K562 (cell line): ENCODE measurements around the gene TOMM6. TPM values are rescaled to one million over a fixed set of nuclear protein-coding genes. Genes with fewer than 3 reads are reported as not detected.

ENCODE experiments used
- ATAC-seq: fragments of 200-7000 bp; cut with Tn5 transposase; 3 replicates; pipeline ENCODE4 v1.9.1; 2020; ENCODE audit warnings: moderate library complexity
- BruUV-seq: library from RNA; stranded (reverse); fragments of 400-500 nt; replicated peaks from 2 replicates; lab custom pipeline; 2021; lab: Mats Ljungman, UMichigan
- CTCF ChIA-PET: fragments of 300-600 bp; formaldehyde crosslinking; extraction: SDS; loops from one replicate; lab custom pipeline; 2021; ENCODE audit warnings: low intra/inter-chr PET ratio; lab: Yijun Ruan, JAX
- POLR2A ChIA-PET: fragments of 300-600, 350-650 bp; sonication (Branson Sonifier 250); formaldehyde crosslinking; extraction: SDS; loops from one replicate; lab custom pipeline; 2021; ENCODE audit warnings: antibody characterized with exemption, inconsistent platforms; lab: Yijun Ruan, JAX
- DNase-seq, 4 experiments: peaks; one replicate each; pipeline versions ENCODE4 v3.0.0 to v3.0.0-alpha.2; 2011 to 2018; ENCODE audit warnings: low spot score in 3 of 4, mixed read lengths in 3 of 4; ENCODE audit errors: extremely low read depth in 1 of 4
- FAIRE-seq: peaks from 2 replicates; lab custom pipeline; 2011; peaks lifted over from hg19 to GRCh38; lab: Jason Lieb, UNC
- H2AFZ ChIP-seq: 2 replicates; pipeline ENCODE4 v1.6.0; 2011; ENCODE audit warnings: low read depth, low read length, control low read depth, inconsistent platforms
- H3K27ac ChIP-seq: fragments of 200-600 bp; 3 replicates; pipeline ENCODE4 v1.8.0; 2011; ENCODE audit warnings: low read depth, mild to moderate bottlenecking, control low read depth, inconsistent platforms, low read length, moderate library complexity, mixed read lengths; ENCODE audit errors: extremely low read depth
- H3K27me3 ChIP-seq, 2 experiments: fragments of 300-600 bp in 1 of 2; 2 replicates in 1 of 2; 3 replicates in 1 of 2; pipeline versions ENCODE4 v1.6.0 to v1.8.0; 2011; ENCODE audit warnings: inconsistent platforms in 2 of 2, low read length in 2 of 2, mild to moderate bottlenecking in 1 of 2, mixed read lengths in 1 of 2, moderate library complexity in 1 of 2; ENCODE audit not compliant: control insufficient read depth in 2 of 2, insufficient read depth in 2 of 2
- H3K36me3 ChIP-seq: fragments of 300-600 bp; 3 replicates; pipeline ENCODE4 v1.8.0; 2011; ENCODE audit warnings: mild to moderate bottlenecking, low read length, inconsistent platforms; ENCODE audit not compliant: control insufficient read depth, insufficient read depth
- H3K4me1 ChIP-seq, 2 experiments: fragments of 200-600 bp in 1 of 2; replicated peaks in 1 of 2; 2 replicates in 1 of 2; 3 replicates in 1 of 2; pipeline versions ENCODE4 v1.5.1 to v1.8.0; 2011; ENCODE audit warnings: inconsistent platforms in 2 of 2, low read length in 2 of 2, mild to moderate bottlenecking in 1 of 2, mixed read lengths in 1 of 2, moderate library complexity in 1 of 2; ENCODE audit not compliant: control insufficient read depth in 2 of 2, insufficient read depth in 2 of 2
- H3K4me2 ChIP-seq: 2 replicates; pipeline ENCODE4 v1.6.1; 2011; ENCODE audit warnings: low read length, control low read depth, inconsistent platforms, mixed read lengths; ENCODE audit not compliant: insufficient read depth
- H3K4me3 ChIP-seq: fragments of 200-600 bp; sonication (generic), shearing (Covaris generic); 2 replicates; pipeline ENCODE4 v1.5.1; 2016; ENCODE audit warnings: control low read depth, inconsistent platforms
- H3K79me2 ChIP-seq: fragments of 200-600 bp; 3 replicates; pipeline ENCODE4 v1.8.0; 2011; ENCODE audit warnings: low read length, inconsistent platforms; ENCODE audit not compliant: control insufficient read depth, insufficient read depth
- H3K9ac ChIP-seq, 2 experiments: 2 replicates each; pipeline versions ENCODE4 v1.6.0 to v1.6.1; 2011; ENCODE audit warnings: low read depth in 2 of 2, low read length in 2 of 2, control low read depth in 1 of 2, inconsistent platforms in 1 of 2, mild to moderate bottlenecking in 1 of 2, mixed read lengths in 1 of 2; ENCODE audit not compliant: insufficient read depth in 1 of 2
- H3K9me1 ChIP-seq: one replicate; pipeline ENCODE4 v1.6.0; 2011; ENCODE audit warnings: inconsistent platforms, mild to moderate bottlenecking, low read length, moderate library complexity; ENCODE audit not compliant: control insufficient read depth, insufficient read depth
- H3K9me3 ChIP-seq: replicated peaks from 2 replicates; pipeline ENCODE4 v1.5.1; 2011; ENCODE audit warnings: low read depth, low read length, inconsistent platforms; ENCODE audit not compliant: control insufficient read depth, insufficient read depth
- H4K20me1 ChIP-seq: replicated peaks from 2 replicates; pipeline ENCODE4 v1.6.1; 2011; ENCODE audit warnings: low read length, inconsistent platforms, mixed read lengths; ENCODE audit not compliant: control insufficient read depth, insufficient read depth
- ARID1B ChIP-seq: fragments of 450-650 bp; IDR thresholded peaks from 2 replicates; pipeline ENCODE4 v1.6.1; 2016; ENCODE audit warnings: antibody characterized with exemption, mild to moderate bottlenecking, inconsistent platforms
- CBFA2T3 ChIP-seq: fragments of 450-650 bp; IDR thresholded peaks from 2 replicates; pipeline ENCODE4 v1.6.1; 2017
- CTBP1 ChIP-seq: fragments of 450-650 bp; IDR thresholded peaks from 2 replicates; pipeline ENCODE4 v1.6.1; 2016; ENCODE audit warnings: borderline replicate concordance
- E4F1 ChIP-seq: fragments of 250-450 bp; sonication (Bioruptor Pico); IDR thresholded peaks from 2 replicates; pipeline ENCODE4 v1.5.0; 2021; ENCODE audit warnings: mild to moderate bottlenecking, borderline replicate concordance
- ELF1 ChIP-seq: fragments of 200-800 bp; sonication (Bioruptor generic); IDR thresholded peaks from 2 replicates; pipeline ENCODE4 v1.6.1; 2016; ENCODE audit warnings: missing genetic modification characterization, missing compliant biosample characterization
- IRF1 ChIP-seq: sonication (generic); formaldehyde crosslinking; IDR thresholded peaks from 2 replicates; pipeline ENCODE4 v1.8.0; 2022; ENCODE audit warnings: missing genetic modification reagents, mild to moderate bottlenecking, borderline replicate concordance
- MAFF ChIP-seq: IDR thresholded peaks from 2 replicates; pipeline ENCODE4 v1.6.1; 2012; ENCODE audit warnings: low read length, improper control_type of control experiment
- MAFG ChIP-seq: fragments of 450-650 bp; conservative IDR thresholded peaks from 2 replicates; pipeline ENCODE4 v1.6.1; 2016; ENCODE audit warnings: missing genetic modification characterization, missing compliant biosample characterization
- NCOA1 ChIP-seq: fragments of 450-650 bp; IDR thresholded peaks from 2 replicates; pipeline ENCODE4 v1.6.1; 2016; ENCODE audit warnings: low read depth
- RAD21 ChIP-seq, 2 experiments: fragments of 250-450 bp in 1 of 2; fragments of 450-650 bp in 1 of 2; sonication (Bioruptor Pico) in 1 of 2; formaldehyde crosslinking in 1 of 2; IDR thresholded peaks in 1 of 2; conservative IDR thresholded peaks in 1 of 2; 2 replicates each; pipeline versions ENCODE4 v1.4.0 to v1.8.0; 2020 to 2022; ENCODE audit warnings: mild to moderate bottlenecking in 2 of 2, moderate library complexity in 1 of 2
- SMARCA4 ChIP-seq: fragments of 450-650 bp; IDR thresholded peaks from 2 replicates; pipeline ENCODE4 v1.6.1; 2016
- TSHZ1 ChIP-seq: fragments of 250-450 bp; sonication (Bioruptor Pico); IDR thresholded peaks from 2 replicates; pipeline ENCODE4 v1.4.0; 2020; ENCODE audit warnings: mild to moderate bottlenecking, moderate library complexity
- ZNF316 ChIP-seq: fragments of 450-650 bp; IDR thresholded peaks from 2 replicates; pipeline ENCODE4 v1.6.1; 2016
- WGBS: fragments of 100-300 bp; shearing (Covaris generic); methylation state at CpG from one replicate; pipeline ENCODE4 v1.1.6; 2016; ENCODE audit warnings: low coverage, mixed read lengths; ENCODE audit not compliant: insufficient coverage; ENCODE audit errors: missing lambda C conversion rate; 5-methylcytosine and 5-hydroxymethylcytosine counted together
- in situ Hi-C: fragments of 300-500 bp; cut with MboI; formaldehyde crosslinking; loops from 4 replicates; pipeline ENCODE4 v1.15.0; 2018; ENCODE audit warnings: inconsistent platforms, mixed read lengths
- intact Hi-C: fragments of 100-400 bp; cut with micrococcal nuclease; formaldehyde crosslinking; loops from 2 replicates; pipeline ENCODE4 v1.14.2; 2022
- polyA plus RNA-seq, 8 experiments: library from polyadenylated mRNA; depleted of rRNA in 4 of 8; stranded (reverse) in 5 of 8; unstranded in 3 of 8; fragments of >200 nt; fragmentation: Nextera tagmentation in 2 of 8; fragmentation: Illumina TruSeq in 1 of 8; extraction: Ambion mirVana in 2 of 8; extraction: Trizol in 1 of 8; gene quantifications; 2 replicates each; pipeline versions ENCODE4 v1.2.1 to v1.2.3, GENCODE V29; 2011 to 2014; ENCODE audit warnings: inconsistent platforms in 1 of 8, missing spikeins in 1 of 8
- total RNA-seq, 7 experiments: library from RNA; depleted of rRNA in 6 of 7; stranded (reverse); fragments of >200 nt in 6 of 7; fragmentation: Illumina TruSeq in 2 of 7; extraction: Trizol in 2 of 7; gene quantifications; 2 replicates each; pipeline versions ENCODE4 v1.2.1 to v1.2.3, GENCODE V29; 2011 to 2021; ENCODE audit warnings: low replicate concordance in 1 of 7

Gene TOMM6
- total and polyA plus RNA-seq, 9 of the 15 experiments (the other 6 are each of a cell fraction or from before 2014, with no cell fraction given): 380 to 2,097 (median 1,065) TPM

GRCh38 chr6:41768545-41769308 lies 18.8 kb upstream of the TOMM6 start:
- Histone ChIP-seq H3K9me1 (no peaks in the 10 kb centered on the region), H3K27ac (peak overlapping the region; percentile 53), H3K36me3 (peaks cover 10% of the 10 kb centered on the region; the same call in 2 of the 3 replicates), H3K4me2 (peak overlapping the region; percentile 32), H3K4me1 (peaks cover 33 to 37% of the 10 kb centered on the region in 2 experiments), H2AFZ (peak overlapping the region; percentile 56), H3K4me3 (no peak overlapping the region), H3K9ac (peak overlapping the region; percentile 17 to 86; a peak in 3 of 4 replicates), H3K27me3 (peaks cover 0 to under 1% of the 10 kb centered on the region in 2 experiments; a peak in 1 of 5 replicates), H4K20me1 (no peaks in the 10 kb centered on the region), H3K79me2 (no peaks in the 10 kb centered on the region), H3K9me3 (no peaks in the 10 kb centered on the region)
- intact Hi-C loops (no loop called here), in situ Hi-C loops (loop anchor here (5.0 kb wide), 1 partner anchor 71 kb away; no protein-coding TSS in a partner anchor)
- BruUV-seq: no TSS peak
- ATAC-seq (peak; percentile 80), FAIRE-seq (peak; percentile 90), DNase-seq (peak; percentile 64 to 83 (median 76))
- WGBS: 33% methylated on average over 10 of the region's 10 CpGs
- CTCF ChIA-PET: no interaction called here
- POLR2A ChIA-PET: interaction anchor here (0.6 to 1.5 kb wide), 10 partner anchors 10 to 397 kb away, joined by 3 to 6 read pairs (median 4); no protein-coding TSS in a partner anchor
- TF ChIP-seq NCOA1 (no peak), IRF1 (CRISPR knock-in tag) (no peak), E4F1 (no peak), ZNF316 (peak; percentile 44; the same call in 1 of the 2 replicates), SMARCA4 (peak; percentile 48; the same call in 1 of the 2 replicates), ELF1 (tag) (no peak), MAFF (0 out of 2 replicates have a peak, but pooled peaks have one; percentile 5), MAFG (tag) (peak; percentile 45), ARID1B (peak; percentile 48), CTBP1 (peak; percentile 63), RAD21 (CRISPR knock-in tag; conservative IDR thresholded peaks at IDR 0.05 in 1 of 2, IDR thresholded peaks at IDR 0.05 in 1 of 2) (0 out of 4 replicates have a peak, but pooled peaks of 1 of the 2 experiments have one; percentile 7), CBFA2T3 (peak; percentile 32; the same call in 1 of the 2 replicates), TSHZ1 (no peak)
